NCI-H1417 treated with DMSO at 0.1 percent for 48 hours (cell line): ENCODE results near the gene CAMSAP2.
"Not testable (repeated sequence)": the region's sequence is repeated elsewhere in the genome, so short reads cannot be mapped to it uniquely, and the experiment has no call there.

ENCODE experiments used
- DNase-seq: peaks from one replicate; lab custom pipeline; 2025; lab: John Stamatoyannopoulos, UW

CAMSAP2 gene

DNA sequence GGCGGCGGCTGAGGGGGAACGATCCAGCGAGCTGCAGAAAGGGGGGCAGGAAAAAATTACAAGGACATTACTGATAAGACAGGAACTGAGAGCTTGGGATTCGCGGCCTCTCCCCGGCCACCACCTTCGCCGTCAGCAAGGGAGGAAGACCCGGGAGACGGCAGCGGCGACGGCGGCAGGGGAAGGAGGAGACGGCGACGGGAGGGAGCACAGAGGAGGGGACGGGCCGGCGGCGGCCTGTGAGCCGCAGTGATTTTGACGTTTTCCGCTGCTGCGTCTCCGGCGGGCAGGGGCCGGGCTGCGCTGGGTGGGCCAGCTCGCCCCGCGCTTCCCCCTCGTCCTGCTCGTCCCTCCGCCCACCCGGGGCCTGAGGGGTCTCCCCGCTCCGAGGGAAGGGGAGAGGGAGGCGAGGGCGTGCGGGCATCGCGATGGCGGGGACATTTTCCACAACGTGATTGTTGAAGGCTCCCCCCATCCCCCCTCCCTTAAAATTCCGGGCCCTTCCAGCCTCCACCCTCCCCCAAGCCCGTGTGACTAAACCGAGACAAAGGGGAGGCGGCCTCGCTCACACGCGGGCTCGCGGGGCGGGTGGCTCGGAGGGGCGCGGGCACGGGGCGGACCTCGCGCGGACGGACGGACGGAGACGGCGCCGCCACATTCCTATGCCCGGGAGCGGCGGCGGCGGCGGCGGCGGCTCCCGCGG, 407 bp downstream of the CAMSAP2 start:
- DNase-seq = peak; percentile 67

DNA sequence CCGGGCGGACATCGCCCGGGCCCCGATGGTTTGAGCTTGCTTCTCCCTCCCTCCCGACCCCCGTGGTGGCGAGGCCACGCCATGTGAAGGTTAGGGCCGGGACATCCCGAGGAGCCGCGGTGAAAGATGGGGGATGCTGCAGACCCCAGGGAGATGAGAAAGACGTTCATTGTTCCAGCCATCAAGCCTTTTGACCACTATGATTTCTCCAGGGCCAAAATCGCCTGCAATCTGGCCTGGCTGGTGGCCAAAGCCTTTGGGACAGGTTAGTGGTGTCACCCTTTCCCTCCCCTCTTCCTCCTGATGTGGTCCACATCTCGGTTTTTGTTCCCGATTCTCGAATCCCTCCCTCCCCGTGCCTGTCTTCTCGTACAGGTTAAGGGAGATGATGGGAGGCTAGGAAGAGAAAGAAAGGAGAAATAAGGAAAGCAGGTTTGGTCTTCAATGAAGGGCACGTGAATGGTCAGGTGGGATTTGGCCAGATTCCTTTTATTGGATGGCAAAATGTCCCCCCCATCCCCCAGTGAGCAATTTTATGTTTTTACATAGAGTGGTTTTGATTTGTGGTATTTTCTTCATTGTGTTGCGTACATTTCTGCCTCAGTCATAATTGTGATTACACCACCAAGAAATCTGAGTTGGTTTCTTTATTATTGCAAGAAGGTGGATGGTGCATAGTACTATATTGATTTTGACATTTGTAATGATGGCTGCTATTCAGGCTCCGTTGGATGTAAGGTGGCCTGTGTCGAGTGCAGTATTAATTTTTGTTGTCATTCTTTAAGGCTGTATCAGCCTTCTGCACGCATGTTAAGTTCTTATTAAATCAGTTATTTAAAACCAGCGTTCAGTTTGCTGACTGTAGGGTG, 1.2 kb downstream of the CAMSAP2 start:
- no peak for DNase-seq

DNA sequence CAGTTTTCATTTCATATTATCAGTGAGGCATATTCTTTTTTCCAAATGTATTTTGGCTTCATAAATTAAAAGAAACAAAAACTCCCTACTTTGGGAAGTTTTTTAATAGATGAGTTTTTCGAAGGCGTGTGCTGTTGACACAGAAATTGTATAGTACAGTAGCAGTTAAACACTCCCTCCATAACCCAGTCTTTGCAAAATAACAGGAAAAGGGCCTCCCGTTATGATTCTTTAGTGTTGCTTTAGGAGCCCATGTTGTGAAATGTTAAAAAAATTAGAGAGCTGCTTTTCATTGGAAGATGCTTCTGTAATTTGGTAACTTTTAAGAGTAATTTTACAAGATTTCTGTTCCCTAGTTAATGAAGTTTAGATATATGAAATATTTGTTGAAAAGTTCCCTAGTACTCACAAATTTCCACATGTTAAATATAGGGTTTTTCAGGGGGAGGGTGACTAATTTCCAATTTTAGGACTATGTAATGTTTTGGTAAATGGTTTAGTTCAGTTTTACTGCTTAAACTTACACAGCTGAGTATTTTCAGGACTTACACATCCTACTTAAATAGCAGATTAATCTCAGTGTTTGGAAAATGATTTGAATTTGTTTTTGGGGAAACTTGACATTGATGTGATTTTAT, 2.0 kb downstream of the CAMSAP2 start:
- DNase-seq = no peak

DNA sequence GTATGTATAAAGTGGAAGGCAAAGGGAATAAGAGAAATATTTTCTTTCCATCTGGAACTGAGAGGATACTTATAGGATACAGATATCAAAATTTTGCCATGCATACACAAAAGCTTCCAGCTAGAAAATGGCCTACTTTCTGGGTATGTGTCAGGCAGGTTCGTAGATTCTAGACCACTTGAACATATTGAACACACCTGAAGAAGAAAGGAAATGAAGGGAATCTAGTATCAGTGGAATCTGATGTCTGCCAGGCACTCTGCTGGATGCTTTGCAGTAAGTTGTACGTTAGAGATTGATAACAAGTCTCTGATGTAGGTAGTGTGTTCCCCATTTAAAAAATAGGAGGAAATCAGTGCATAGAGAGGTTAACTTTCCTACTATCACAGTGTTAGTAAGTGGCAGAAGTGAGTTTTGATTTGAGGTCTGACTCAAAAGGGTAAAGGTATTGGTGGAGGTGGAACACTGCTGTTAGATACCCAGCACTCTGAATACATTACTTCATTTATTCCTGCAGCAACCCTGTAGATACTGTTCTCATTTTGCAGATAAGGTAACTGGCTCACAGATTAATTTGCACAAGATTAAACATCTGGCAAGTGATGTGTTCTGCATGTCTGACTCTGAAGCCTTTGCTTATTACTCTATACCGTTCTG, 3.0 kb downstream of the CAMSAP2 start:
- no peak for DNase-seq

- no peak for DNase-seq
Measured at GRCh38 chr1:200744143-200744542, 5.5 kb downstream of the CAMSAP2 start.

GRCh38 chr1:200749090-200749489, 10.4 kb downstream of the CAMSAP2 start:
- DNase-seq = no peak

DNA sequence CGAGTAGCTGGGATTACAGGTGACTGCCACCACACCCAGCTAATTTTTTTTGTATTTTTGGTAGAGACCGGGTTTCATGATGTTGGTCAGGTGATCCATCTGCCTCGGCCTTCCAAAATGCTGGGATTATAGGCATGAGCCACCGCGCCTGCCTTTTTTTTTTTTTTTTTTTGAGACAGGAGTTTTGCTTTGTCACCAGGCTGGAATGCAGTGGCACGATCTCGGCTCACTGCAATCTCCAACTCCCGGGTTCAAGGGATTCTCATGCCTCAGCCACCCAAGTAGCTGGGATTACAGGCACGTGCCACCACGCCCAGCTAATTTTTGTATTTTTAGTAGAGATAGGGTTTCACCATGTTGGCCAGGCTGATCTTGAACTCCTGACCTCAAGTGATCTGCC, 12.1 kb downstream of the CAMSAP2 start:
- DNase-seq = not testable (repeated sequence)

GRCh38 chr1:200751717-200752116, 13.0 kb downstream of the CAMSAP2 start:
- no peak for DNase-seq

- DNase-seq = no peak
Measured at GRCh38 chr1:200753650-200754198, 15.0 kb downstream of the CAMSAP2 start.

- no peak for DNase-seq
Measured at GRCh38 chr1:200755456-200755855, 16.8 kb downstream of the CAMSAP2 start.

- no peak for DNase-seq
Measured at GRCh38 chr1:200762089-200762488, 23.4 kb downstream of the CAMSAP2 start.

- no peak for DNase-seq
Measured at GRCh38 chr1:200767321-200767720, 28.6 kb downstream of the CAMSAP2 start.

DNA sequence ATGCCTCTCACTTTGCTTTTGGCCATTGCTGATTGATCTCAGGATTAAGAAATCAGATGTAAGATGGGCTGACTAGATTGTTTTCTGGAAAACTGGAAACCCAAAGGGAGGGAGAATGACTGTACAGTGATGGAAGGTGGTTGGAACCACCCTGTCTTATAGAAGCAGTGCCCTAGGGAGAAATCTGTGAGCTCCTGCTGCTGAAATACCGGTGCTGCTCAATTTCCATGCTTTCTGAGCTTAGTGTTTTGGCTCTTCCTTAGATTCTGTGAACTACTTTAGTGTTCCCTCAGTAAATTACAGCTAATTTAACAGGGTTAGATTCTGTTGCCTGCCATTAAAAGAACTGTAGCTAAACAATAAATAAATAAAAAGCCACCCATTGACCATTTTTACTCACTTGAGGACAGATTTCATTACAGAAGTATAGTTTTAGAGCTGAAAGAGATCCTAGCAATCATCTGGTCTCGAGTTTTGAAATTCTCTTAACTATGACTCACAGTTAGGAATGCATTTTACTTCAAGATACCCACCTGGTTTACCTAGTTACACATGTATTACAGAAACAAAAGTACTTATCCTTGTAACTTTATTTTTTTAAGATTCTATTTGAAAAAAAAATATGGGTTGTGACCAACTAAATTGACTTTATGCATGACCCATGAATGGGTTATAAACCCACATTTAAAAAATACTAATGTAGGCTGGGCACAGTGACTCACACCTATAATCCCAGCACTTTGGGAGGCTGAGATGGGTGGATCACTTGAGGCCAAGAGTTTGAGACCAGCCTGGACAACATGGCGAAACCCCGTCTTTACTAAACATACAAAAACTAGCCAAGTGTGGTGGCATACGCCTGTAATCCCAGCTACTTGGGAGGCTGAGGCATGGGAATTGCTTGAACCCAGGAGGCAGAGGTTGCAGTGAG, 33.2 kb downstream of the CAMSAP2 start:
- no peak for DNase-seq

GRCh38 chr1:200774311-200774710, 35.6 kb downstream of the CAMSAP2 start:
- DNase-seq = no peak

DNA sequence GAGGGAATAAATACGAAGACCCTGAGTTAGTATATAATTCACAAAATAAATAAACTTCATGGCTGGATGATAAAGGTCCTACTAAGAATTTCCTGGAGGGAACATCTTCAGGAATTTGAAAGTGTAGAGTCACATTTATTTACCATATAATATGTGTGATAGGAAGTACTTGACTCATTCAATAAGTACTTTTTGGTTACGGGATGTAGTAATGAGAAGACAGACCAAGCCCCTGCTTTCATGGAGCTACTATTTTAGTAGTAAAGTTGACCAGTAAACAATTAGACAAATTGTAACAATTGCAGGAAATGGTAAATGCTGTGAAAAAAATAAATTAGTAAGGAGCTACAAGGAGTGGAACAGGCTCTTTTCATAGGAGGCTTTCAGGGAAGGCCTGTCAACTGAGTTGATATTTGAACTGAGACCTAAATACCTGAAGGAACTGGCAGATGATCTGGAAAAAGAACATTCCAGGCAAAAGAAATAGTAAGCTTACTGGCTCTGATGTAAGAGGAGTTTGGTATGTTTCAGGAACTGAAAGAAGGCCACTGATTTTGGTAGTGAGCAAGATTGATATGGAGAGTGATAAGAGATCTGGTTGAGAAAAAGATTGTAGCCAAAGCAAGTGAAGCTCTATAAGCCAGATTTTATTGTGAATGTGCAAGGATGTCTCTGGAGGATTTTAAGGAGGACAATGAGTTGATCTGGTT, 36.2 kb downstream of the CAMSAP2 start:
- no peak for DNase-seq

GRCh38 chr1:200775850-200776249, 37.2 kb downstream of the CAMSAP2 start:
- no peak for DNase-seq

DNA sequence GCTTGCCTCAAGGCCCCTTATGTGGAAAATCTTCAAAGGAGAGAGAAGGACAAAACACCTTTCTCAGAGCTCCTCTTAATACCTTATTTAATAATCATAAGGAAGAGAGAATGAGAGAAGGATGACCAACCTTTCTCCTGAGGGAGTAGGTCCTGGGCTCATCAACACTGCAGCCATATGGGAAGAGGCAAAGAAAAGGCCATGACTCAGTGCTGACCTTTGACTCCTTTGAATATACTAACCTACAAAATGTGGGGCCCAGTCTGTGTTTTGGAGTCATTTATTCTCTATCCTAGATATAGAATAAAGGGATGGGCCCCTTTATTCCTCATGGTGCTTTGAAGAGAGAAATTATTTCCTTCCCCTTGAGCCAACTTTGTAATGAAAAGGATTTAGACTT, 38.3 kb downstream of the CAMSAP2 start:
- no peak for DNase-seq

DNA sequence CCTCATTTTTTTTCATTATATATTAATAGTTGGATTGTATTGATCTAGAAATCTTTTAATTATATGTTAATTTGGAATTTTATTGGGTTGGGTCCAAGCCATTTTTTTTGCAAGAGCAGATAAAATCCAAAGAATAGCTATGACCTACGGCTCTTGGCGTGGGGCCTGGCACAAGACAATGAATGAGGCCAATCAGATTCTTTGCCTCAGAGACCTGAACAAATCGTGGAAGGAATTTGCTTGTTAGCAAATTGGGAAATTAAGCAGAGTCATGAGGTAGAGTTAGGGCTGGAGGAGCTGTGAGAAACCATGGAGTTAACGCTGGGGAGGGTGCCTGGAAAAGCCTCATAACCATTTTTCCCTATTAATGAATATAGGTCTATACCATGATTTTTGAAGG, 40.1 kb downstream of the CAMSAP2 start:
- DNase-seq = no peak

DNA sequence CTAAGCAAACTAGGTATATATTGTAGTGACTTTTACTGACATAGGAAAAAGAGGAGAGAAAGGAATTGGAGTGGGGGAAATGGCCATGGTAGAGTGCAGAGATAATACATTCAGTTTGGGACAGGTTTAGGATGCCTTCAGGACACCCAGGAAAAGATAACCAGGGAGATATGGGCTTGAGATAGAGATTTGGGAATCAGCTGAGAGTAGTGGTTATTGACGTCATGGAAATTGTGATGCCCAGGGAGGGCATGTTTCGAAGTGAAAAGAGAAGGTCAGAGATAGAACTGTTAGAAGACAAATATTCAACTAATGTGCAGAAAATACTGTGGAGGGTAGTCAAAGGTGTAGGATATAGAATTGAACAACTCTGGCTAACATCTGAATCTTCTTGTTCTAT, 40.6 kb downstream of the CAMSAP2 start:
- no peak for DNase-seq
